ENCODE data around the gene CALM1. TPM values are rescaled to one million over a fixed set of nuclear protein-coding genes. Genes with fewer than 3 reads are reported as not detected.

CALM1 gene
- total and polyA plus RNA-seq, 7 donors, result 404 to 889 (median 722) TPM

GRCh38 chr14:90455100-90455571, 58.3 kb downstream of the CALM1 start:
- intact Hi-C loops (cut with DNase I), result no loop called here
- WGBS, 2 donors, result 80 to 85% methylated on average over 21 of the region's 21 CpGs
- Histone ChIP-seq H3K27ac (peak overlapping the region in 3 of 4 donors; percentile 55 to 67 (median 66)), H3K4me1 (peaks cover 0 to 36% (median 27%) of the 10 kb centered on the region in 4 donors), H3K9me3 (no peaks in the 10 kb centered on the region), H3K36me3 (no peaks in the 10 kb centered on the region), H3K4me3 (no peak overlapping the region), H3K27me3 (no peaks in the 10 kb centered on the region)
- DNase-seq, result no peak
- no peak for TF ChIP-seq EP300 (IDR thresholded peaks at IDR 0.05)
- peak; percentile 56 to 93 (median 68) for TF ChIP-seq POLR2AphosphoS5 (IDR thresholded peaks at IDR 0.05)
- no peak for TF ChIP-seq CTCF (IDR thresholded peaks at IDR 0.05)
- TF ChIP-seq POLR2A (IDR thresholded peaks at IDR 0.05), result no peak

- intact Hi-C loops (cut with DNase I), result no loop called here
- no peak for TF ChIP-seq POLR2AphosphoS5 (IDR thresholded peaks at IDR 0.05)
- no peak for TF ChIP-seq POLR2A (IDR thresholded peaks at IDR 0.05)
- no peak for TF ChIP-seq EP300 (IDR thresholded peaks at IDR 0.05)
- TF ChIP-seq CTCF (IDR thresholded peaks at IDR 0.05), result no peak
- no peak for DNase-seq
- Histone ChIP-seq H3K27me3 (no peaks in the 10 kb centered on the region), H3K4me3 (no peak overlapping the region), H3K9me3 (no peaks in the 10 kb centered on the region), H3K4me1 (peaks cover 0 to 36% (median 27%) of the 10 kb centered on the region in 4 donors), H3K27ac (no peak overlapping the region), H3K36me3 (no peaks in the 10 kb centered on the region)
- 57 to 66% methylated on average over 6 of the region's 6 CpGs for WGBS, 2 donors
These were observed 59.7 kb downstream of the CALM1 start for GRCh38 chr14:90456551-90456950.

GRCh38 chr14:90457186-90457585, 60.4 kb downstream of the CALM1 start:
- Histone ChIP-seq H3K4me3 (no peak overlapping the region), H3K4me1 (peaks cover 0 to 36% (median 27%) of the 10 kb centered on the region in 4 donors), H3K9me3 (no peaks in the 10 kb centered on the region), H3K36me3 (no peaks in the 10 kb centered on the region), H3K27me3 (no peaks in the 10 kb centered on the region), H3K27ac (no peak overlapping the region)
- DNase-seq, result no peak
- intact Hi-C loops (cut with DNase I), result no loop called here
- TF ChIP-seq POLR2AphosphoS5 (IDR thresholded peaks at IDR 0.05), result no peak
- TF ChIP-seq POLR2A (IDR thresholded peaks at IDR 0.05), result no peak
- TF ChIP-seq CTCF (IDR thresholded peaks at IDR 0.05), result no peak
- TF ChIP-seq EP300 (IDR thresholded peaks at IDR 0.05), result no peak
- WGBS, 2 donors, result 21 to 61% methylated on average over 4 of the region's 4 CpGs

Other genes with a start within 250 kb of the CALM1 start
- gene PSMC1, start 140.5 kb upstream of the CALM1 start, total RNA-seq, result 100 to 1,000 TPM in 3 of 4 donors, 10 to 100 TPM in 1; 67.3 to 160 (median 147) TPM
- 100 to 1,000 TPM; 102 to 176 (median 116) TPM for gene PSMC1, start 140.5 kb upstream of the CALM1 start, polyA plus RNA-seq
- 10 to 100 TPM; 12.5 to 25.2 (median 14.8) TPM for gene NRDE2, start 65.1 kb upstream of the CALM1 start, total RNA-seq
- gene NRDE2, start 65.1 kb upstream of the CALM1 start, polyA plus RNA-seq, result 10 to 100 TPM in 1 of 3 donors, 1 to 10 TPM in 2; 4.8 to 10.7 (median 5.3) TPM